Ascending aorta (tissue), 2 donors: Measurements from ENCODE around the gene MBNL1. TPM values are rescaled to one million over a fixed set of nuclear protein-coding genes. Genes with fewer than 3 reads are reported as not detected.
A peak's percentile ranks its signal among the peaks of the same experiment; 100 is the strongest.

ENCODE experiments used
- DNase-seq, 2 donors: peaks; one replicate each; pipeline ENCODE4 v3.0.0-alpha.2; 2019; ENCODE audit warnings: low spot score in 2 of 2
- H3K27ac ChIP-seq, 2 donors: fragments of 200-600 bp; sonication (generic); one replicate each; pipeline ENCODE4 v1.5.1; 2016 to 2017; ENCODE audit warnings: mild to moderate bottlenecking in 1 of 2
- H3K27me3 ChIP-seq: fragments of 200-600 bp; sonication (generic); one replicate; pipeline ENCODE4 v1.5.1; 2017
- H3K36me3 ChIP-seq, 2 donors: fragments of 200-600 bp; sonication (generic); one replicate each; pipeline ENCODE4 v1.5.1; 2016
- H3K4me1 ChIP-seq, 2 donors: fragments of 200-600 bp; sonication (generic); one replicate each; pipeline ENCODE4 v1.5.1; 2016 to 2017; ENCODE audit warnings: mild to moderate bottlenecking in 1 of 2
- H3K4me3 ChIP-seq, 2 donors: fragments of 200-600 bp; sonication (generic); one replicate each; pipeline ENCODE4 v1.5.1; 2016 to 2017; ENCODE audit warnings: mild to moderate bottlenecking in 1 of 2
- H3K9me3 ChIP-seq, 2 donors: fragments of 200-600 bp; sonication (generic); one replicate each; pipeline ENCODE4 v1.5.1; 2016
- intact Hi-C: fragments of 100-400 bp; cut with DNase I; formaldehyde crosslinking; loops from one replicate; pipeline ENCODE4 v1.15.1; 2023
- total RNA-seq: library from RNA; depleted of rRNA; stranded (reverse); fragments of >200 nt; gene quantifications from one replicate; pipeline ENCODE4 v1.1.0, GENCODE V29; 2016
- TF ChIP-seq, protein P1 (sequence below), 3 experiments: fragments of 200-600 bp in 2 of 3; fragments of 450-650 bp in 1 of 3; sonication (generic) in 2 of 3; IDR thresholded peaks; one replicate each; pipeline ENCODE4 v1.5.1; 2016 to 2019; ENCODE audit warnings: antibody characterized with exemption in 3 of 3, mild to moderate bottlenecking in 1 of 3, moderate library complexity in 1 of 3

MBNL1 gene
- total RNA-seq, 1 donor from 2014 or later, result 350 TPM

DNA sequence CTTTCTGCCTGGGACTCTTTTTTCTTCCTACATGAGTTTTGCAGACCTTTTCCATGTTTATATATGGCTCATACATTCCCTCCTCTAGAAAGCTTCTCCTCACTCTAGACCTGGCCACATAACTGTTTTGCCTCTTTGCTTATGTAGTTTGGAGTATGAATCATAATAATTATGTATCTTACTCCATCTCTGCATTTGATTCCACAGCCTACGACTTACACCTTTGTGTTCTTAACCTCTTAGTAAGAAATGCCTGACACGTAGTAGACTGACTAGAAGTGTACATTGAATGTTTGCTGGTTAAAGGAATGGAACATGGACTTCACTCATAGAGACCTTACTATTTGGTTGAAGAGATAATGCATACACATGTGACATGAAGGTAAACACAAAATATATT is 56.4 kb downstream of the MBNL1 start:
- H3K4me3 ChIP-seq, result no peak overlapping the region
- TF ChIP-seq, protein P1, sequence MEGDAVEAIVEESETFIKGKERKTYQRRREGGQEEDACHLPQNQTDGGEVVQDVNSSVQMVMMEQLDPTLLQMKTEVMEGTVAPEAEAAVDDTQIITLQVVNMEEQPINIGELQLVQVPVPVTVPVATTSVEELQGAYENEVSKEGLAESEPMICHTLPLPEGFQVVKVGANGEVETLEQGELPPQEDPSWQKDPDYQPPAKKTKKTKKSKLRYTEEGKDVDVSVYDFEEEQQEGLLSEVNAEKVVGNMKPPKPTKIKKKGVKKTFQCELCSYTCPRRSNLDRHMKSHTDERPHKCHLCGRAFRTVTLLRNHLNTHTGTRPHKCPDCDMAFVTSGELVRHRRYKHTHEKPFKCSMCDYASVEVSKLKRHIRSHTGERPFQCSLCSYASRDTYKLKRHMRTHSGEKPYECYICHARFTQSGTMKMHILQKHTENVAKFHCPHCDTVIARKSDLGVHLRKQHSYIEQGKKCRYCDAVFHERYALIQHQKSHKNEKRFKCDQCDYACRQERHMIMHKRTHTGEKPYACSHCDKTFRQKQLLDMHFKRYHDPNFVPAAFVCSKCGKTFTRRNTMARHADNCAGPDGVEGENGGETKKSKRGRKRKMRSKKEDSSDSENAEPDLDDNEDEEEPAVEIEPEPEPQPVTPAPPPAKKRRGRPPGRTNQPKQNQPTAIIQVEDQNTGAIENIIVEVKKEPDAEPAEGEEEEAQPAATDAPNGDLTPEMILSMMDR (IDR thresholded peaks at IDR 0.05), result no peak
- no peak for DNase-seq
- intact Hi-C loops, result no loop called here
- H3K9me3 ChIP-seq, result no peaks in the 10 kb centered on the region
- peak overlapping the region; percentile 78 to 81 for H3K27ac ChIP-seq
- no peaks in the 10 kb centered on the region for H3K27me3 ChIP-seq
- H3K4me1 ChIP-seq, result peaks cover 10 to 62% of the 10 kb centered on the region in 2 donors
- H3K36me3 ChIP-seq, result peaks cover 0 to 10% of the 10 kb centered on the region in 2 donors

GRCh38 chr3:152327203-152327602 is 58.5 kb downstream of the MBNL1 start:
- H3K27ac ChIP-seq, result peak overlapping the region; percentile 79 to 91
- no peaks in the 10 kb centered on the region for H3K9me3 ChIP-seq
- no peak overlapping the region for H3K4me3 ChIP-seq
- intact Hi-C loops, result no loop called here
- DNase-seq, result no peak
- H3K36me3 ChIP-seq, result peaks cover 0 to 10% of the 10 kb centered on the region in 2 donors
- TF ChIP-seq, protein P1 (IDR thresholded peaks at IDR 0.05), result no peak
- H3K4me1 ChIP-seq, result peaks cover 10 to 64% of the 10 kb centered on the region in 2 donors
- H3K27me3 ChIP-seq, result no peaks in the 10 kb centered on the region

DNA sequence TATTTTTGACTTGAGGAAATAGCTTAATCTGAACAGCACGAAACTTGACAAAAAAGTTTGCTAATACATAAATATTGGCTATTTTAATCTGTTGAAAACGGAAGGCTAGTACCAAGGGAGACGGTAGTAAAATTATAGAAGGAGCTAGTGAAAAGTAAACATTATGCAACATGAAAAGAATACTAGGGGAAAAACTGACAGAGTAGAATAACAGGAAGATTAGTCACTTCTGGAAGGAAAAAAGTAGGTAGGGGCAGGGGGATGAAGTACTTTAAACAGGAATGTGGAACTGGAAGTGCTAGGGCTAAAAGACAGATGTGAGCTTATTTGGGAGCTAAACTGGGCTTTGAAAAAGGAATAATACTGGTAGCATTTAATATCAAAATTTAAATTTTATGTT is 60.1 kb downstream of the MBNL1 start:
- Histone ChIP-seq H3K36me3 (peaks cover 0 to 10% of the 10 kb centered on the region in 2 donors), H3K4me1 (peaks cover 7 to 62% of the 10 kb centered on the region in 2 donors), H3K27ac (peak overlapping the region; percentile 79 to 91), H3K27me3 (no peaks in the 10 kb centered on the region), H3K4me3 (no peak overlapping the region), H3K9me3 (no peaks in the 10 kb centered on the region)
- TF ChIP-seq, protein P1 (IDR thresholded peaks at IDR 0.05), result no peak
- no peak for DNase-seq
- intact Hi-C loops, result no loop called here

- Histone ChIP-seq H3K27me3 (no peaks in the 10 kb centered on the region), H3K27ac (peak overlapping the region; percentile 79 to 91), H3K4me3 (peak overlapping the region in 1 of 2 donors; percentile 16), H3K36me3 (peaks cover 0 to 8% of the 10 kb centered on the region in 2 donors), H3K4me1 (peaks cover 7 to 69% of the 10 kb centered on the region in 2 donors), H3K9me3 (no peaks in the 10 kb centered on the region)
- no peak for DNase-seq
- intact Hi-C loops, result loop anchor here (5.0 kb wide), 1 partner anchor 72 kb away; no protein-coding TSS in a partner anchor
- TF ChIP-seq, protein P1 (IDR thresholded peaks at IDR 0.05), result no peak
Measured at GRCh38 chr3:152330559-152330958, 61.8 kb downstream of the MBNL1 start.

DNA sequence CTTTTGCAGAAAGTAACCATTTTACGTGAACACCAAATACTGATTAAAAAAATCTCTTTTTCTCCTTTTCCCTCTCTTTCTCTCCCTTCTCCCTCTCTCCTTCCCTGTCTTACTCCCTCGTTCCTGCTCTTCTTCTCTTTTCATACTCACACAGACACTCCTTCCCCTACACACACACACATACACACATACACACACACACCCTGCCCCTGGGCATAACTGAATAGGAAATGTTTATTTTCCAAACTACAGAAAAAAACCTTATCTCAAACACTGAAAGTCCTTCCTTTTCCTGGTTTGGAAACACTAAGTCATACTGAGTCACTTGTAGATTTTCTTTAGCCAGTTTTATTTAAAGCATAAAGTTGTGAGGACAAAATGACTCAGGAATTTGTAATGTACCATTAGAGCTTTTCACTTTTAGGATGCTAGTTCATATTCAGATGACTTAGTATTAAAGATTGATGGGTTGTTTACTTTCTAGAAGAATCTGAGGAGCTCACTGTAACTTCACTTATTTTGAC is 62.4 kb downstream of the MBNL1 start:
- Histone ChIP-seq H3K9me3 (no peaks in the 10 kb centered on the region), H3K27ac (peak overlapping the region; percentile 79 to 91), H3K4me1 (peaks cover 7 to 75% of the 10 kb centered on the region in 2 donors), H3K4me3 (peak overlapping the region in 1 of 2 donors; percentile 16), H3K27me3 (no peaks in the 10 kb centered on the region), H3K36me3 (peaks cover 0 to 3% of the 10 kb centered on the region in 2 donors)
- intact Hi-C loops, result loop anchor here (5.0 kb wide), 1 partner anchor 71 kb away; no protein-coding TSS in a partner anchor
- TF ChIP-seq, protein P1 (IDR thresholded peaks at IDR 0.05), result no peak
- DNase-seq, result no peak
